Measurements from ENCODE around the gene PMIS2. TPM values are rescaled to one million over a fixed set of nuclear protein-coding genes. Genes with fewer than 3 reads are reported as not detected.

Gene PMIS2
- total RNA-seq, 1 donor from 2014 or later = not detected

DNA sequence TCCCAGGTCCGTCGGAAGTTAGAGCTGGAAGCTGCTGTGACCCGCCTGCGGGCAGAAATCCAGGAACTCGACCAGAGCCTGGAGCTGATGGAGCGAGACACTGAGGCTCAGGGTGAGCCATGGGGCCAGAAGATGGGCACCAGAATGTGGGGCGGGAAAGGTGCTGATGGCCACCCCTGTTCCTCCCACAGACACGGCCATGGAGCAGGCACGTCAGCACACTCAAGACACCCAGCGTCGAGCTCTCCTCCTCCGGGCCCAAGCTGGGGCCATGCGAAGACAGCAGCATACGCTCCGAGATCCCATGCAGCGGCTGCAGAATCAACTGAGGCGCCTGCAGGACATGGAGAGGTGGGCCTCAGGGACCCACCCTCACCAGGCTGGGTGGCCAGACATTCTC lies 29.1 kb downstream of the PMIS2 start:
- ATAC-seq (no peak), DNase-seq (ENCODE audit: low spot score) (no peak)
- intact Hi-C loops (cut with DNase I) = no loop called here

DNA sequence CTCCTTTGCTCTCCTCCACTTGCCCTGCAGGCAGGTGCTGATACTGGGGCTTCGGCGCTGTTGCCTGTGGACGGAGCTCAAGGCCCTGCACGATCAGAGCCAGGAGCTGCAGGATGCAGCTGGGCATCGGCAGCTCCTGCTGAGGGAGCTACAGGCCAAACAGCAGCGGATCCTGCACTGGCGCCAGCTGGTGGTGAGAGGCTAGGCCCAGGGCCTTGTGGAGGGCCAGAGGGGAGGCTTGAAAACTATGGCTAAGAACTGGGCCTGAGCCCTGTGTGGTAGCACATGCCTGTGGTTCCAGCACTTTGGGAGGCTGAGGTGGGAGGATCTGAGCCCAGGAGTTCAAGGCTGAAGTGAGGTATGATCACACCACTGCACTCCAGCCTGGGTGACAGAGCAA lies 32.9 kb downstream of the PMIS2 start:
- ATAC-seq = no peak
- intact Hi-C loops (cut with DNase I) = no loop called here
- no peak for DNase-seq (ENCODE audit: low spot score)

DNA sequence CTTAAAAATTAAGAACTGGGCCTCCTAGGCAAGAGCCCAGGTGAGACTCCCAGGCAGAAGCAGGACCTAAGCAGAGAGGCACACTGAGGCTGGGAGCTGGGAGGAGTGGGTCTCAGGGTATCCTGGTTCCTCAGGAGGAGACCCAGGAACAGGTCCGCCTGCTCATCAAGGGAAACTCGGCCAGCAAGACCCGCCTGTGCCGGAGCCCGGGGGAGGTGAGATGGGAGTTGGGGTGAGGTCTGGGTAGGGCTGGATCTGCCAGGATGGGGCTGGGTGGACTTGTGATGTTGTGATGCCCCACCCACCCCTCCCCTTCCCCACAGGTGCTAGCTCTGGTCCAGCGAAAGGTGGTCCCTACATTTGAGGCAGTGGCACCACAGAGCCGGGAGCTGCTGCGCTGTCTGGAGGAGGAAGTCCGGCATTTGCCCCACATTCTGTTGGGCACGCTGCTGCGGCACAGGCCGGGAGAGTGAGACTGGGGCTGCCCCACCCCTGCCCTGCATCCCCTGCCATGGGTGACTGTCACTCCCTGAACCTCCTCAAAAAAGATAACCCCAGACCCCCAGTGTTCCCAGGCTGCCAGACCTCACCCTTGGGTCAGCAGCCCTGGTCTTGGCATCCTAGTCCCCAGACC lies 33.4 kb downstream of the PMIS2 start:
- intact Hi-C loops (cut with DNase I) = no loop called here
- ATAC-seq (no peak), DNase-seq (ENCODE audit: low spot score) (no peak)

DNA sequence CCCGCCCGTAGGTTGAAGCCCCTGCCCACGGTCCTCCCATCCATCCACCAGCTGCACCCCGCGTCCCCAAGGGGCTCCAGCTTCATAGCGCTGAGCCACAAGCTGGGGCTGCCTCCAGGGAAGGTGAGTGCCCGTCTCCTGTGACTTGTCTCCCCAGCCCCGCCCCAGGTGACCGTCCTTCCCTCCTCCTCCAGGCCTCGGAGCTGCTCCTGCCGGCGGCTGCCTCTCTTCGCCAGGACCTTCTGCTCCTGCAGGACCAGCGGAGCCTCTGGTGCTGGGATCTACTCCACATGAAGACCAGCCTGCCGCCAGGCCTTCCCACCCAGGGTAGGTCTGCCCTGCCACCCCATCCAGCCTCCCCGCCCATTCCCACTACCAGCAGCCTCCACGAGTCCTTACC lies 34.0 kb downstream of the PMIS2 start:
- ATAC-seq (no peak), DNase-seq (ENCODE audit: low spot score) (no peak)
- intact Hi-C loops (cut with DNase I) = no loop called here

DNA sequence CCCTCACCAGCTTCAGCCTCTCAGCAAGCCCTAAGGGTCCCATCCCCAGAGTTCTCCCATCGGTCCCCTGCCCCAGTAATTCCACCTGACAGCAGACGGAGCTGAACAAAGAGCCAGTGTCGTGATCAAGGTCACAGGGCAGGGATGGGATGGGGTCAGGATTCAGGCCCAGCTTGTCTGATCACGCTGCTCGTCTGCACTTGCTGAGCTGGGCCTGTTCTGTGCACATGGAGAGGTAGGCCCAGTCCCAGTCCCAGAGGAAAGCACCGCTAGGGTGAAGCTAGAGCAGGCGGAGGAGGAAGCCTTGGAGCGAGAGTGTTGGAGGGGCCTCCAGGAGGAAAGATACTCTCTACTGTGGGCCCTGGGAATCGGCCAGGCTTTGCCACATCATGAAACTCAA lies 35.7 kb downstream of the PMIS2 start:
- no peak for ATAC-seq
- no peak for DNase-seq (ENCODE audit: low spot score)
- intact Hi-C loops (cut with DNase I) = no loop called here

DNA sequence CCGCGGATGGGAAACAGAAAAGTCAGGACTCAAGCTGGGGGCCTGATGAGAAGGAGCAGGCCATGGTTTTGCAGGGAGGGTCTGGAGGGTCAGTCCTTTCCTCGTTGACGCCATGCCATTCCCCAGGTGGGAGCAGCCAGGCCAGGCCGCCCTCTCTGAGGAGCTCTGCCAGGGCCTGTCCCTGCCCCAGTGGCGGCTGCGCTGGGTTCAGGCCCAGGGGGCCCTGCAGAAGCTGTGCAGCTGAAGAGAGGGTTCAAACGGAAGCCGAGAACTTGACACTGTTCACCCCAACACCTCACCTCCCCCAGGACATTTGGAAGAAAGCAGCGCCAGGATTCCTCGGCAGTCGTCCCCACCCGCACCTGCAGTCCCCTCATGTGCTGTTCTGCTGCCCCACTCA lies 36.8 kb downstream of the PMIS2 start:
- ATAC-seq (no peak), DNase-seq (ENCODE audit: low spot score) (no peak)
- intact Hi-C loops (cut with DNase I) = no loop called here

DNA sequence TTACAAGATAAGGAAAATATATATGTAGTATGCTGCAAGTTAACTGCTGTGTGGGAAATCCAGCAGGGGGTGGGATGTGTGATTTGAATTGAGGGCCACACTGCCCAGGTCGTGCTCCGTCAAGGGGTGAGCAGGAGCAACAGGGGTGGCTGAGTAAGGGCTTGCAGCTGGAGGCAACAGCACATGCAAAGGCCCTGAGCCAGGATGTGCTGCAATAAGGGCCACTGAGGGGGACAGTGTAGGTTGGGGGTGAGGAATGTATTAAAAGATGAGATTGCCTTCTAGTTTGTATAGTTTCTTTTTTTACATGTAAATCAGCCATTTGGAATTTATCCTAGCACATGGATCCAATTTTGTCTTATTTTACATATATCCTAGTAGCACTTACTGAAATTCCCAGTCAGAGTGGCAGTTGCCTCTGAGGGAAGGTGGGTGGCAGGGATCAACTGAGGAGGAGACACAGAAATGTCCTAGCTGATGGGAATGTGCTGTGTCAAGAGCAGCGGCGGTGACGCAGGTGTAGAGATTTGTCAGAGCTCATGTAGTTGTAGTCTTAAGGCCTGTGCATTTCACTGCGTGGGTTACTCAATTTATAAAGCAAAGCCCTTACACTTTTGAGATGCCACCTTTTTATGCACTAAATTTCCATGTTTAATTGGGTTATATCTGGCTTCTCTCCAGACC lies 37.5 kb downstream of the PMIS2 start:
- intact Hi-C loops (cut with DNase I) = no loop called here
- ATAC-seq = no peak
- DNase-seq (ENCODE audit: low spot score) = no peak

DNA sequence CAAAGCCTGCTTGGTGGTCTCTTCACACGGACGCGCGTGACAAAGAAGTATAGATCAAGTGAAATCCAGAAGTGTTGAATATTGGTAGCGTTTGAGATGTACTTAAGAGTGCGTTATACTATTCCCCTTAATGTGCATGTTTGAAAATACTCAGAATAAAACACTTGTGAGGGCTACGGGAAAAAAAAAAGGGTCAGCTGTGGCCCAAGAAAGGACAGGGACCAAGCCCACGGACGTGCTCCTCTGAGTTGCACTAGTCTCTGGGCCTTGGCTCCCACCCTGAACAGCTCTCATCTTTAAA lies 42.2 kb downstream of the PMIS2 start:
- intact Hi-C loops (cut with DNase I) = no loop called here
- no peak for ATAC-seq
- no peak for DNase-seq (ENCODE audit: low spot score)

DNA sequence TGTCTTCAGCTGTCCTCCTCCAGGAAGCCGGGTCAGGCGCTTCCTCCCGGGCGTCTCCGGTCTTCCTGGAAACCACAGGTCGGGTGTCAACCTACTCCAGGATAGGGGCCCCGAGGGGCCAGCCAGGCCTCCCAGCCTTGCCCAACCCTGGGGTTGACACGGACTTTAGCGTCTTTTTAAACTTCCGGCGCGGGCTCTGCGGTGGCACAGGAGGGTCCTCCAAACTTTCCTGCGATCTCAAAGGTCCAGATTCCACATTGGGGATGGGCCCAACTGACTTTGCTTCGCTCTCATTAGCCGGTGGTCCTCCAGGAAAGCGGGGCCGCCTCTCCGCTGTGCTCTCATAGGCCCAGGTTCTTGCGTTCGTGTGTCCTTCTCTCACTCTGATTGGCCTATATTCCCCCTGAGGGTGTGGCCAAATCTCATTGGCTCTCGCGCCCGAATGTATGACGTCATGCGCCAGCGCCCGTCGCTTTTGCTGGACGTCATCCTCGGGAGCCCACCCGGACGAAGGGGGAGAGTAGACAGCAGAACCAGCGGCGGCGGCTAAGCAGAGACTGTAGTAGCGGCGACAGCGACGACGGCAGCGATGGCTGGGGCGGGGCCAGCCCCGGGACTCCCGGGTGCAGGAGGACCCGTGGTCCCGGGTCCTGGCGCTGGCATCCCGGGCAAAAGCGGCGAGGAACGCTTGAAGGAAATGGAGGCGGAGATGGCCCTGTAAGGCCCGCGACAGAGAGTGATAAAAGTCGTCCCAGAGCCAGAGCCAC lies 42.8 kb downstream of the PMIS2 start, which contains the start of gene RBM42:
RBM42 (plus strand) TSS at position 472 of the 767 bp plus-strand sequence; CDS start at position 590, 118 bp downstream.
- intact Hi-C loops (cut with DNase I) = no loop called here
- DNase-seq (ENCODE audit: low spot score) = peak; percentile 98
- peak; percentile 100 for ATAC-seq

DNA sequence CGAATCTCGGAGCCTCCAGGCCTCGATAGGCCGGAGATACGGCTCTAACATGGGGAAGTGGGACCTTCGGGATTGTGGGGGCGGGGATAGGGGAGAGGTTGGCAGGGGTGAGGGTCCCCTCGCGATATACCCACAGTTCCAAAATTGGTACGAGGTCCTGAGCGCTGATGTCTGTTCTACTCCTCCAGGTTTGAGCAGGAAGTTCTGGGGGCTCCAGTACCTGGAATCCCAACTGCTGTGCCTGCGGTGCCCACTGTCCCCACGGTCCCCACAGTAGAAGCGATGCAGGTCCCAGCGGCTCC lies 43.3 kb downstream of the PMIS2 start:
- DNase-seq (ENCODE audit: low spot score) = no peak
- ATAC-seq = peak; percentile 1
- intact Hi-C loops (cut with DNase I) = no loop called here

DNA sequence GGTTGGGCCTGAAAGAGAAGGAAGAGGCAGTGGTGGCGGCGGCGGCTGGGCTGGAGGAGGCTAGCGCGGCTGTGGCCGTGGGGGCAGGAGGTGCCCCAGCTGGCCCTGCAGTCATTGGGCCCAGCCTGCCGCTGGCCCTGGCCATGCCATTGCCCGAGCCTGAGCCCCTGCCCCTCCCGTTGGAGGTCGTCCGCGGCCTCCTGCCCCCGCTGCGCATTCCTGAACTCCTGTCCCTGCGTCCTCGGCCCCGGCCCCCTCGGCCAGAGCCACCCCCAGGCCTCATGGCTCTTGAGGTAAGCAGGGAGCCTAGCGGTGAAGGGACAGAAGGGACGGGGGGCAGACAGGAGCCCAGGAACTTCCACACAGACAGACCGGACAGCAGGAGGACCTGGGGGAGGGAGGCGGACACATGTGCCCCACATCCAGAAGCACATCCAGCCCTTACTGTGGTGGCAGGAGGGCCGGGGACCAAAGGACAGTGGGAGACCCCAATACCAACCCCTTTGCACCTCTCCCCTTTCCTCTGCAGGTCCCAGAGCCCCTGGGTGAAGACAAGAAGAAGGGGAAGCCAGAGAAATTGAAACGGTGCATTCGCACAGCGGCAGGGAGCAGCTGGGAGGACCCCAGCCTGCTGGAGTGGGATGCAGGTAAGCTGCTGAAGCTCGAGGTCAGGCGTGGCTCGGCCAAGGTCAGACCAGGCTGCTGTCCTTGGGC lies 47.9 kb downstream of the PMIS2 start:
- no peak for DNase-seq (ENCODE audit: low spot score)
- intact Hi-C loops (cut with DNase I) = no loop called here
- ATAC-seq = no peak

DNA sequence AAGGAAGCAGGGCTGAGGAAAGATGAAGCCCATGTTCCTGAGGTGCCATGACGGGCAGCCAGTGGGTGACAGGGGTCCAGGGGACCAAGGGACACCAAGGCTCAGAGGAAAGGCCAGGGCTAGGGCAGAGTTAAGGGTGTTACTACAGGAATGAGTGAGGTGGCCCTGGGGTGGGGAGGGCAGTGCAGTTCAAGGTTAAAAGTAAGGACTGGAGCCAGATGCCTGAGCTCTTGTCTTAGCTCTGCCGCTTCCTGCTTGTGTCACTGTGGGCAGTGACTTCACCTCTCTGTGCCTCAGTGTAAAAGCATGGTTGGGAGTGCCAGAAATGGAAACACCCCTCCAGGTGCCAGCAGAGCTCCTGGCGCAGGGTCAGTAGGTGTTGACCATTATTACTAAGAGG lies 50.7 kb downstream of the PMIS2 start:
- intact Hi-C loops (cut with DNase I) = no loop called here
- DNase-seq (ENCODE audit: low spot score) = no peak
- no peak for ATAC-seq

Other genes with a start within 250 kb of the PMIS2 start
- not detected for gene FFAR1, start 238.3 kb upstream of the PMIS2 start, total RNA-seq
- gene FFAR3, start 227.7 kb upstream of the PMIS2 start, total RNA-seq = 0.76 TPM
- 0.58 TPM for gene GPR42, start 215.1 kb upstream of the PMIS2 start, total RNA-seq
- gene FFAR2, start 137.9 kb upstream of the PMIS2 start, total RNA-seq = 4.5 TPM
- gene KRTDAP, start 95.7 kb upstream of the PMIS2 start, total RNA-seq = not detected
- 26.5 TPM for gene DMKN, start 72.5 kb upstream of the PMIS2 start, total RNA-seq
- not detected for gene SBSN, start 57.9 kb upstream of the PMIS2 start, total RNA-seq
- not detected for gene GAPDHS, start 52.7 kb upstream of the PMIS2 start, total RNA-seq
- 53.9 TPM for gene TMEM147, start 40.5 kb upstream of the PMIS2 start, total RNA-seq
- gene ATP4A, start 22.5 kb upstream of the PMIS2 start, total RNA-seq = not detected
- gene HAUS5, start 26.6 kb downstream of the PMIS2 start, total RNA-seq = 13.5 TPM
- 56.7 TPM for gene RBM42, start 42.9 kb downstream of the PMIS2 start, total RNA-seq
- gene ETV2, start 55.6 kb downstream of the PMIS2 start, total RNA-seq = 1.2 TPM
- gene COX6B1, start 62.1 kb downstream of the PMIS2 start, total RNA-seq = 211 TPM
- not detected for gene UPK1A, start 80.3 kb downstream of the PMIS2 start, total RNA-seq
- 0.18 TPM for gene ZBTB32, start 118.4 kb downstream of the PMIS2 start, total RNA-seq
- gene KMT2B, start 131.8 kb downstream of the PMIS2 start, total RNA-seq = 41.1 TPM
- 10.8 TPM for gene IGFLR1, start 156.3 kb downstream of the PMIS2 start, total RNA-seq
- gene U2AF1L4, start 159.2 kb downstream of the PMIS2 start, total RNA-seq = 22.9 TPM
- gene PSENEN, start 159.5 kb downstream of the PMIS2 start, total RNA-seq = 45.6 TPM
- 12.3 TPM for gene LIN37, start 162.4 kb downstream of the PMIS2 start, total RNA-seq
- 79.7 TPM for gene HSPB6, start 170.9 kb downstream of the PMIS2 start, total RNA-seq
- 29.4 TPM for gene PROSER3, start 172.0 kb downstream of the PMIS2 start, total RNA-seq
- gene ARHGAP33, start 189.4 kb downstream of the PMIS2 start, total RNA-seq = 26.8 TPM
- not detected for gene PRODH2, start 226.7 kb downstream of the PMIS2 start, total RNA-seq